HG03039 (cell line): ENCODE data around the gene CRIM1.
"Not testable (repeated sequence)": the region's sequence is repeated elsewhere in the genome, so short reads cannot be mapped to it uniquely, and the experiment has no call there.

ENCODE experiments used
- ATAC-seq: cut with Tn5 transposase; IDR thresholded peaks from one replicate; pipeline ENCODE4 v1.9.1; 2021; ENCODE audit warnings: mild to moderate bottlenecking, moderate library complexity; ENCODE audit not compliant: unreplicated experiment

The CRIM1 gene

DNA sequence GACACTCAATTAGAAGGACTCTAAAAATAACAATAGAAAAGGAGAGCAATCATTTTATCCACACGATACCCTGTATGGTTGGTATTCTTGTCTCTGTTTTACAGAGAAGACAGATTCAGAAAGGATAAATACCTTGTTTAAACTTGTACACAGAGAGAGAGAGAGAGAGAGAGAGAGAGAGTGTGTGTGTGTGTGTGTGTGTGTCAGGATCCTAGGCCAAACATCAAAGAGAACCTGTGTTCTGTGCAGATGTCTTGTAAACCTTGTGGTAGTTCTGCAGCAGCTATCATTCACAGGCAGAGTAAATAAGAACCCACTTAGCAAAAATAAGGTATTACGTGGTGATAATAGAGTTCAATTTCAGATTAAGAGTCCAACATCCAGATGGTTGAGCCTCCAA, 4.3 kb upstream of the CRIM1 start:
- no peak for ATAC-seq

DNA sequence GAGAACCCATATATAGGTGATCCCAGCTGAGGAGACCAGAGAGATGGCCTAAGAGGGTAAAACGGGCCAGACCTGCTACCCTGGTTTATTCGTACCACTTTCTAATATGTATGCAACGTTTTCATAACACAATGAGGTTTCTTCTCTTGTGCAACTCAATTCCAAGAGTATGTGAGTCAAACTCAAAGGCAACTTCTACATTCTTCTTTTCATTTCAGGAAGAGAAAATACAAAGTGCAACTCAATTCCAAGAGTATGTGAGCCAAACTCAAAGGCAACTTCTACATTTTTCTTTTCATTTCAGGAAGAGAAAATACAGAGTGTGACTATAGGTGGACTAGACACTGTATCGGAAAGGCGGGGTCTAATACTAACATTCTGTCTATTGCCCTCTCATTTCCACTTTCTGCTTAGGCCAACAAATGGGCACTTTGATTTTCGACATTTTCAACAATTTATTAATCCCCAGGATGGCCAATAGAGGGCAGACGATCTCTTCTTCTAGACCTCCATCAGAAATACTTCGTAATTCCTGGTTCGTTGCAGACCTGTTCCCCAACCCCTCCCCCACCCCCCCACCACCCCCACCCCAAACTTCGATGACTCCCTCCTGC, 3.7 kb upstream of the CRIM1 start:
- ATAC-seq = no peak

DNA sequence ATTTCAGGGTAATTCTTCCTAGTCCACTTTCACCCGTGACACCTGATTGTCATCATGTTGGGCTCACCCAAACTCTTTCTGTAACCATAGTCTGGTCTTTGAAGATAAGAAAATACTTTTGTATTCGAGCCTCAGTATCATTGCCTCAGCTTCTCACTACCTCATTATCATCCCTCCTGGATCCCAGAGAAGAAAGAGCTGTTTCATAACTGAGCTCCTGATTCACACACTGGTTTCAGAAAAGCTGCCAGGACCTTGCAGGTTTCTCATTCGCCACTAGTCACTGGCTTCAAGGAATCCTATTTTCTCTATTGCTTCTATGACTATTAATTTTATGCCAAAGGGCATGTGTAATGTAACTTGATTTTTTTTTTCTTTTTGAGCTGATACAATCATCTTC, 2.9 kb upstream of the CRIM1 start:
- no peak for ATAC-seq

DNA sequence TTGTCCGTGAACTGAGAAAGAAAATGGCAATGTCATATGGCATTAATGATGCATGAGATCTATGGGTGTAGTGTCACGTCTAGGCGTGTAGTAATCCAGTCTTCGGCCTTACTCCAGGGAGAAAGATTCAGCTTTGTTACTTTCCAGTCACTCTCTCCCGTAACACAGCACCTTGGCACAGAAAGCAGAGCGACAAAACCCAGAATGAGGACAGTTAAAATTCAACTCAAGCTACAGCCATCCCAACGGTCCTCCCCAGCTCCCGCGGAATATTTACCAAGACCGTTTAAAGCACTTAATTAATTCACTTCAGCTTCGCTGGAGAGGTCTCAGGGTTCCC, 797 bp upstream of the CRIM1 start:
- ATAC-seq = no peak

DNA sequence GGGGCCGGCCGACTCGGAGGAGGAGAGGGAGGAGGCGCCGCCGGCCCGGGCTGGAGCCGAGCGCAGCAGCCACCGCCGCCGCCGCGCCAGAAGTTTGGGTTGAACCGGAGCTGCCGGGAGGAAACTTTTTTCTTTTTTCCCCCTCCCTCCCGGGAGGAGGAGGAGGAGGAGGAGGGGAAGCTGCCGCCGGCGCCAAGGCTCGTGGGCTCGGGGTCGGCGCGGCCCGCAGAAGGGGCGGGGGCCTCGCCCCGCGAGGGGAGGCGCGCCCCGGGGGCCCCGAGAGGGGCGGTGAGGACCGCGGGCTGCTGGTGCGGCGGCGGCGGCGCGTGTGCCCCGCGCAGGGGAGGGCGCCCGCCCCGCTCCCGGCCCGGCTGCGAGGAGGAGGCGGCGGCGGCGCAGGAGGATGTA, 316 bp downstream of the CRIM1 start:
- ATAC-seq = peak; percentile 19

DNA sequence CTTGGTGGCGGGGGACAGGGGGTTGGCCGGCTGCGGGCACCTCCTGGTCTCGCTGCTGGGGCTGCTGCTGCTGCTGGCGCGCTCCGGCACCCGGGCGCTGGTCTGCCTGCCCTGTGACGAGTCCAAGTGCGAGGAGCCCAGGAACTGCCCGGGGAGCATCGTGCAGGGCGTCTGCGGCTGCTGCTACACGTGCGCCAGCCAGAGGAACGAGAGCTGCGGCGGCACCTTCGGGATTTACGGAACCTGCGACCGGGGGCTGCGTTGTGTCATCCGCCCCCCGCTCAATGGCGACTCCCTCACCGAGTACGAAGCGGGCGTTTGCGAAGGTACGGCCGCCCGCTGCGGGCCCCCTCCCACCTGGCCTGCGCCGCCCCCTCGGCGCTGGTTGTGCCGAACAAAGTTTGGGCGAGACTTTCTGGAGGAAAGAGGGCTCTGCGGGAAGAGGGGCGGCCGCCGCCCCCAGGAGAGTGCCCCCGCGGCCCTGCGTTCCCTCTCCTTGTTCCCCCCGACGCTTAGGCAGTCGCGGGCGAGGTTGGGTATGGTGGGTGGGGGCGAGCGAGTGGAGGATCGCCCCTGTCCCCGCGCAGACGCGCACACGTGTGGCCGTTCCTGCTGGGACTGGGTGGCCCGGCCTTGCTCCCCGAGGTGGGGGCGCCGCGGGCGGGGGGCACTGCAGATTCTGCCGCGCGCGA, 866 bp downstream of the CRIM1 start:
- peak; percentile 18 for ATAC-seq

DNA sequence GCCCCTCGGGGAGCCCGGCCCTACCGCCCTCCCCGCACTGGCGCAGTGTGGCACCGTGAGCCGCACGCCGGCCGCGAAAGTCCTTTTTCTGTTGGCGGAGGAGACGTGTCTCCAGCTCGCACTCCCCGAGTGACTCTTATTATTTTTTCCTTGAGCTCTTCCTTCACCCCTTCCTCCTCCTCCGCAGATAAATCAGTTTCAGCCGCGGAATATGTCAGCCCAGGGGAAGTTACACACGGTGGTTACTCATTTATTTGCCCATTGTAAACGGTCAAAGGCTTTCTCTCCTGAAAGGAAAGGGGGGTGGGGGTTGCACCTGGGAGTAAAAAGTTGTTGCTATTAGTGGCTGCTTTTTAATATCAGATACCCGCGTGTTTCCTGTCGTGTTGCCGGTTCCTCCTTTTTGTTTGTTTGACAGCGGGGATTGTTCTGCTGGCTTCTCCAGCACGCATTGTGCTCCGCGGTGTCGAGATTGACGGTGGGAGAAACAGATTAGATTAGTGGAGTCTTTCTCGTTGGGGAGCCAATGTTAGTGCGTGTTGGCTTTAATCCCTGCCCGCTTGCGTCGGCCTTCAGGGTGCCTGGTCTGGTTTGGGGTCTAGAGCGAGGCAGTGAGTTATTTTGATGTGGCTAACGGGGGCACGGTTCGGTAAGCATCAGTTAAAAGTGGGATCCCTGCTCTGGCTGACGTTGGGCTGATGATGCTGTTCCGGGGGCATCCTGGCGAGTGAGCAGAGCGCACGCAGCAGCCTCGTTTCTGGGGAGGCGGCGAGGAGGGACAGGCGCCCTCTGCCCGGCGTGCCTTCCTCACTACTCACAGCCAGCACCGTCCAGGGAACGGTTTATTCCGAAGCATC, 1.6 kb downstream of the CRIM1 start:
- no peak for ATAC-seq

DNA sequence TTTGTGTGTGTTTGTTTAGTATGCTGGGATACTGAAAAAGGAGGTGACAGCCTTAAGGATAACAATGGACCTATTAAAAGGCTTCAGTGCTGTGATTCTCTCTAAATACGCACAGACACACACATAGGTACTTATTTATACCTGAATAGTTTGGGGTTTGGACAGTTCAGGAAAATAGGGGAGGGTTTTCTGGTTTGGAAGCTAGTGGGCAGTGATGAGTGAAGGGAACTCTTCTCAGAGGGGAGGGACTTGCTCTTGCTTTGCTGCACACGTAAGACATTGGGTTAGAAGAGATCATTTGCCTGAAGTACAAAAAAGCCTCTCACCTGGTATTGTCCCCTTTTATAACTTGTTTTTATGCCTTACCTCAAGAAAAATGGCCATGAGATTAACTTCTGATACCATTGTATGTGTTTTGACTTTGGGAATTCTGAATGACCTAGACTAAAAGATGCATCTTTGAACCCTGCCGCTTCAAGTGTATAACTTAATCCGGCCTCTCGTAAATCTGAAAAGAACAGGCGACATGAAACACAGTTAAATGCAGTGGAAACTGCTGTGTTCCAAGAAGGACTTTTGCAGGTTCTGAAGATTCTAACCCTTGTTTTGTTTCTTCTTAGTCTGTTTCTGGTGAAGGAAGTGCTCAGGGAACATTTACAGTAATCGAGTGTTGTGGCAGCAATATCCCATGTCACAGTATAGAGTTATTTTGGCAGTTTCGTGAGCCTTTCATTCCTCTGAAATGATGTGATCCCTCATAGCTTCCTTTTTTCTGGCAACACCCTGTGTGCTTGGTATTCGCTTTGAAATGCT, 2.5 kb downstream of the CRIM1 start:
- ATAC-seq = no peak

DNA sequence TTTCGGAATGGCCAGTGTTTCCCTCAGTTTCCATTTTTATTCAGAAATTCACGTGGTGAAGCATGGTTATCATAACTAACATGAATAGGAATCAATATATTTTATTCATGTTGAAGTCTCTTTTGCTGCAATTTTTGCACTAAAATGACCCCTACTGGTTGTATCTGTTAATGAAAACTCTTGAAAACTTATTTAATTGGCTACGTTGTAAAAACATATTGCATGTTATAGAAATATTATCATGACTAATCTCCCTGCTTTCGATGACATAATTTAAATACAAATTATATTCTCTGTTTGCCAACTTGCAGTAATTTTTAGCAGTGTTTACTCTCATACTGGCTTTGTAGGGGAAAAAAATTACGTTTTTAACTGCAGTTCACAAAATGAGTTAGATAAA, 3.5 kb downstream of the CRIM1 start:
- ATAC-seq = no peak

DNA sequence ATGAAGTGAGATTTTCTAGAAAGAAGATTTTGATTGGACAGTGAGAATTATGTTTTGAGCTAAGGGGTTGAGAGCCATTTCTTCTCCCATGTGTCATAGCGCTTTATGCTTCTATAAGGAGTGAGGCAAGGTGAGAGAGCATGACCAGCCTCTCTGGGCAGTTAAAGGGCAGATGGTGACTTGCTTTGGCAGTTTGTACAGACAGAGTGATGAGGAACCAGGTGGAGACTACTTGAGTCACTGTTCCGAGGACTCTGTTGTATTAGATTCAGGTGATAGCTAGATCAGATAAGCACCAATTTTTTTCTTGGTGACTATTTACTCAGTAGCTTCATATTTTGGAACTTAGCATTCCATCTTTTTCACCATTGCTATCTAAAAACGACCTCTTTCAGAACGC, 4.5 kb downstream of the CRIM1 start:
- ATAC-seq = no peak

DNA sequence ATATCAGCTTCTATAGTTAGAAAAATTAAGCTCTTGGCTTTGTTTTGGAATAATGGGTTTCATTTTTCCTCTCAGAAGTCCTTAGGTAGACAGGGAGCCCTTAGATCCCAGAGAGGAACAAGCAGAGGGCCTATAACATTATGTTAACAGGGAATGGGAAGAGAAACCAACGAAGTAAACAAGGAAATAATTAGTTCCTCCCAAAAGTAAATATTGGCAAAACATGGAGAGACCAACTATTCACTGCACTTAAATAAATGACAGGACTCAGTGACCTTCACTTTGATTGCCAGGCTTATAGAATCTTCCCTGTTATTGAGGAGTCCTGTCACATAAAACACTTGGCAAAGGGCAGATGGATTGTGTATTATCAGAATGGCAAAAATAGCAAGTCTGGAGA, 5.3 kb downstream of the CRIM1 start:
- no peak for ATAC-seq

DNA sequence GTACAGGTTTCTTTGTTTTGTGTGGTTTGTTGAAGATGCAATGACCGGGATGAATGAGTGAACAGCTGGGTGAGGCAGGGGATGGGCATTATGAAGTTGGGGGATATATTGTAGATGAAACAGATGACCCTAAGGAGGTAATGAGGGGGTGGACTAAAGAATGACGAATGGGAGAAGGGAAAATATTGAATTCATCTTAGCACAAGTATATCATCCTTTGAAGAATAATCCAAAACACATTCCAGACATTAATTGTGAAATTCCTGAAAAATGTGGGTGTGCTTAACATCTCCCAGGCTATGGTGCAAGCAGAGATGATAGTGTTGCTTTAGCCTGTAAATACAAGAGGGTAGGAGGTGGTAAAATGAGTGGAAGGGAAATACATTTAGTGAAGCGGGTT, 5.8 kb downstream of the CRIM1 start:
- no peak for ATAC-seq

DNA sequence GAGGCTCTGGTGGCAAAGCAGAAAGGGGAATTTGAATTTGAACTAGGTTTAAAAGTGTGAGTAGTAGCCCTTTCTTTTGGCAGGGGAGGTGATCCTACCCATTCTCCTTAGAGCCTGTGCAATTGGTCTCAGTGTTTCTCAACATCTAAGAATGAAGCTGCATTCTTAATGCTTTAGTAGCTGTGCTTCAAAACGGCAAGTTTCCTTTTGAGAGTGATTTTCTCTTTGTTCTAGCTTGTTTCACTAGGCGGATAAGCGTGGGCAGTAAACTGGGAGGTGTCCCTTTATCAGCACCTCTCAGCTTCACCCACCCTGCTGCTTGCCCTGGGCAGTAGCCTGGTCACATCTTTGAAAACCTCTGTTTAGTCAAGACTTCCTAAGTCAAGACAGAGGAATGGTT, 6.7 kb downstream of the CRIM1 start:
- ATAC-seq = no peak

DNA sequence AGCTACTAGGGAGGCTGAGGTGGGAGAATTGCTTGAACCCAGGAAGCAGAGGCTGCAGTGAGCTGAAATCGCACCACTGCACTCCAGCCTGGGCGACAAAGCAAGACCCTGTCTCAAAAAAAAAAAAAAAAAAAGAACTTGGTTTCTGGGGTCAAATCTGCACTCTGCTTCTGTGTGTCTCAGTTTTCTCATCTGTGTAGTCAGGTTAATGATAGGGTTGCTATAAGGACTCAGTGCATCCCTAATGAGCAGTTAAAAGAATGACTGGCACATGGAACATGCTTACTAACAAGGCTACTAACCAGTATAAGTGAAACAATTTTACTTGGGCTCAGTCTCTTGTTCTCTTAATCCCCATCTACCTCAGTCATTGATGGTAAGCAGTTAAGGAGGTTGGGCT, 7.5 kb downstream of the CRIM1 start:
- ATAC-seq = not testable (repeated sequence)

DNA sequence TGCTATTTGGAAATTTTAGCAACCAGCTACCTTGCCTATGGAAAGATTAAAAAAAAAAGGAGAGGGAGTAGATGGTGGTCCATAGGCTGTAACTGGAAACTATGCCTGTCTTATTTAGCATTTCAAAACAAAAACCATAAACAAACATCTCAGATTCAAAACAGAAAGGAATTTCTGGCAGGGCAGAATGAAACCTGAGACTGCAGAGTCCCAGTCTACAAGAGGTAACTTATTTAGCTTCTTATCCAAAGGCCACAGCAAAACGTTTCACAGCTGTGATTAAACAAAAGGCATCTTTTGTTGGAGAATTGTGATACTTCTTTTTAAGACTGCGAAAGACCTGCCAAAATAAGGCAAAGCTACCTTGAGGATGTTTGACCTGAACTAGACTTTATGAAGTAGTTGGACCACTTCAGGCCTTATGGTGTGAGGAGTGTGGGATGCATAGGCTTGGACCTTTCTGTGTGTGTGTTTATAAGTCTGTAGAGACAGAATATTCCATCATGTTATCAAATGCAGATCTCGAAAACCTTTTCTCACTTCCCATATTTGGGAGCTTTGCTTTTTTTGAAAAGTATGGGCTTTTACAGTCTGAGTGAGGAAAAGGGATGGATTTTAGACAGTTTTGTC, 11.0 kb downstream of the CRIM1 start:
- no peak for ATAC-seq

DNA sequence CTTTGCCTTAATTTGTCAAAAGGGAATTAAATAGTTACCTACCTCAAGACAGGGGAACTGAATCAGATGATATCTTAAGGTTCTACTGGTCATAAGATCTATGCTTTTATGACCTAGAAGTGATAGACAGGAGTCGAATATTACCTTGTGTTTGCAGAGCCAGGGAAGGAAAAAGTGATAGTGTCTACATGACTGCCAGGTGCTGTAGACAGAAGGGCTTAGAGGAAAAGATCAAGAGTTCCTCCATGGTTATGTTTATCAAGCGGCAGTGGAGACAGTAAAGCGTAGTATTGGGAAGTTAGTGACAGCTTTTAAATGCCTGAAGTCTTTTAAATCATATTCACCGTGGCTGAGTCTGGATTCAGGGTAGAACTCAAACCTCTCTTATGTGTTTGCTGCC, 11.9 kb downstream of the CRIM1 start:
- no peak for ATAC-seq

DNA sequence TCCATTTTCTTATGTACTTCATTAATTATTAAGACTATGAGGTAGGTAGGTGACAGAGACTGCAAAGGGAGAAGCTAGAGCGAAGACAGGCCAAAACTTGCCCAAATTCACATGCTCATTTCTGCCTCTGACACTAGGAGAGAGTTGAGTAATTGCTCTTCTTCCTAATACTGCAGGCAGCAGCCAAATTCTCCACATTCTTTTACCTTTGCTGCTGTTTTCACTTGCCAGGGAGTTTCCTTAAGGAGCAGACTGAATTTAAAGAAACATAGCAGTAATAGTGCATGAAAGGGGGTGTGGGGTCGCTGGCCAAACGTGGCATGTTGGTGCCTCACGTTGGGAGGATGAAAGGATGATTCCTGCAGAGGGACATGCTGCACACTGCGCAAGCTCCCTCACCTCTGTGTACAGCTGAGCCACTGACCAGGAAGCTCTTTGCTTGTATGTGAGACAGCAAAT, 12.3 kb downstream of the CRIM1 start:
- no peak for ATAC-seq

DNA sequence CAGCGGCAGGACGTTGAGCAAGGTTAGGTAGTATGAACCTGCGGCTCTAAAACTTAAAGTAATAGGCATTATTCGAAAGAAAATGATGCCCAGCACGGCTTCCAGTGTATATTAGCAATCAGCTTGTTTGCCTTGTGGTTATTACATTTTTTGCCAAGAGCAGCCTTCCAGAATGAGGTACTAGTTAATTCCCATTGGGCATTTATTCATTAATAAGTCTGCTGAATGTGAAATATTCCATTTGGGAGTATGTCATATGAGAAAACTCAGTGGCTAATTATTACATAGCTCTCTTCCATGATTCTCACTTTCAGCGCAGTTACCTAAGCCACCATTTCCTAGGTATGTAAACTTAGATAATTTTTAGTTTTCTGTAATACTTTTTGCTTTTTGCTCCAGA, 12.9 kb downstream of the CRIM1 start:
- no peak for ATAC-seq

DNA sequence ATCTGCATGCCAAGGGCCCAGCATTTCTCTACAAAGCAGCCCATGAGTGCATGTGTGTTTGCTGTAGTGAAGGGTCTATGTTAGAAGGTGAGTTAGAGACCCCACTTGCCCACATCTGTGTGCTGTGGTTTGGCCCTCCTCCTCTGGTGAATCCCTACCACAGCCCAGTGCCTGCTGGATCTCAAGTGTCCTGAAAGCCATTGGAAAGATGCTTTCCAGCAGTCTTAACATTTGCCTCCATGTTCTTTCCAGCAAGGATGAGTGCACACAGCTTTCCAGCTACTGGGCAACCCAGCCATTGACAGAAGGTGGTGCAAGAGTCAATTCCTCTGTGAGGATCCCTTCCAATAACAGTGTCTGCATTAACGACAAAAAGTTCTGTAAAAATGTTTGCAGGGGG, 13.6 kb downstream of the CRIM1 start:
- no peak for ATAC-seq

DNA sequence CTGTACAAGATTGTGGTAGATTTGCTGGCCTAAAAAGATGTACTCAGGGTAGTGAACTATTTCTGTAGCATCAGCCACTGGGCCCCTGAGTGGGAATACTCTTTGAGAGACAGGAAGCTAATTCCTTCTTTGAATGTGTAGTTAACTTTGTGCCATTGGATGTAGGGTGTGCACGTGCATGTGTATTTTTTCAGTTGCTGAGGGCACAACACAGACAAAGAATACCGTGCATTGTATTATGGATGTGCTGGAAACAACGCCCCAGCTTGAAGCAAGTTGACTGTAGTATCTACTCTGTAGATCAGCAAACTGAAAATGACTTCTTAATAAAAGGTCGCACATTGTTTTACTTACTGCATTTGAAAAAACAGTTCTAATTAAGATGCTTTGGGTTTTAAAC, 14.1 kb downstream of the CRIM1 start:
- ATAC-seq = no peak

DNA sequence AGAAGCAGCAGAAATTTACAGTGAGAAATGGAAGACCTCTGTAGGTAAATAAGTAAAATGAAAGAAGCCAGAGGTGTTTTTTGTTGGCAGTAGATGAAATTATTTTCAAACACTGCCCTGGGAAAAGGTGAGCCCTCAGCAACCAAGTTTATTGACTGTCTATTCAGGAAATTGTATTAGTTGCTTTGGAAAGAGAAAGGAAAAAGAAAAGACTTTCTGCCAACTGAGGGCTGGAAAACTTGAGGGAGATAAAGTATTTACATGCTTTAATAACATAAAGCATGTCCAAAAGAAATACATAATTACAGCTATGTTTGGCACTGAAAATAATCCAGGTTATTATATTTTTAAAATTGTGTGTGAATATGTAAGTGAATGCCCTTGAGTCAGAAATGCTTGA, 14.7 kb downstream of the CRIM1 start:
- no peak for ATAC-seq
